ENCODE results near the gene FXYD3.

GRCh38 chr19:35132254-35132653, 16.6 kb downstream of the FXYD3 start:
- TF ChIP-seq CTCF (conservative IDR thresholded peaks at IDR 0.05 in 1 of 2, IDR thresholded peaks at IDR 0.05 in 1 of 2; ENCODE audit: low read depth in 1 of 2, low read length in 2 of 2) (no peak), EZH2 (IDR thresholded peaks at IDR 0.05; ENCODE audit: low read length, missing control alignments) (no peak)
